HG03520 (cell line): ENCODE results near the gene GPRIN1.

Experiments used
- ATAC-seq: cut with Tn5 transposase; IDR thresholded peaks from one replicate; pipeline ENCODE4 v1.9.1; 2021; ENCODE audit warnings: mild to moderate bottlenecking, moderate library complexity; ENCODE audit not compliant: unreplicated experiment

Gene GPRIN1

DNA sequence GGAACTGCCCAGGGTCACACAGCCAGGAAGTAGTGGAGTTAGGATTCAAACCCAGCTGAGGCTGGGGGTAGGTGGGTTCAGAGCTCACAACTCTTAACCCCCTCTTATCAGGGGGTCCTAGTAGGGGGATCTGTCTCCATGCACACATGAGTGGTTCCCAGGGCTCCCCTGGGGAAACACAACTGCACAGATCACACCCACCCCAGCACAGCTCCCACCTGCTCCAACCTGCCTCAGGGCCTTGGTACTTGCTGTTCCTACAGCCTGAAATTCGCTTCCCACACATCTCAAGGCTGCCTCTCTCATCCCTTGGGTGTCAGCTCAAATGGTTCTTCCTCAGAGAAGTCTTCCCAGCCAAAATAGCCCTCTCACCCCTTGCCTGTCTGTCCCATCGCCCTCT, 15.6 kb upstream of the GPRIN1 start:
- ATAC-seq = no peak

GRCh38 chr5:176624938-176625337, 15.0 kb upstream of the GPRIN1 start:
- no peak for ATAC-seq

GRCh38 chr5:176624142-176624541, 14.2 kb upstream of the GPRIN1 start:
- no peak for ATAC-seq

DNA sequence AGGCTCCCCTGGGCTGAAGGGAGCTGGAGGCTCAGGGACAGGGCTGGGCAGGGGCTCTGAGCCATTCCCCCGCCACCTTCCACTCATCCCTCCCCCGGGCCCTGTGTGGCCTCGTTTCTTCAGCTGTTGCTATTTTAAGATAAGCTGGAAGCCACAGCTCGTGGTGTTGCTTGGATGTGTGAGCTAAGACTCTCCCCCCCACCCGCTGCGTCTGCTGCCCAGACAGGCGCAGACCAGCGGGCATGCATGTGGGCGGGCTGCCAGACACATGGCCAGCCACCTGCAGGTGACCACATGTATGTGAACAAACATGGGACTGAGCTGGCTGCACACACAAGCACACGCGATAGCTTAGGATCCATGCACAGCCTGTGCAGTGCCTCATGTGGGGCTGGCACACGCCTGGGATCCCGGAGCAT, 11.7 kb upstream of the GPRIN1 start:
- ATAC-seq = no peak

DNA sequence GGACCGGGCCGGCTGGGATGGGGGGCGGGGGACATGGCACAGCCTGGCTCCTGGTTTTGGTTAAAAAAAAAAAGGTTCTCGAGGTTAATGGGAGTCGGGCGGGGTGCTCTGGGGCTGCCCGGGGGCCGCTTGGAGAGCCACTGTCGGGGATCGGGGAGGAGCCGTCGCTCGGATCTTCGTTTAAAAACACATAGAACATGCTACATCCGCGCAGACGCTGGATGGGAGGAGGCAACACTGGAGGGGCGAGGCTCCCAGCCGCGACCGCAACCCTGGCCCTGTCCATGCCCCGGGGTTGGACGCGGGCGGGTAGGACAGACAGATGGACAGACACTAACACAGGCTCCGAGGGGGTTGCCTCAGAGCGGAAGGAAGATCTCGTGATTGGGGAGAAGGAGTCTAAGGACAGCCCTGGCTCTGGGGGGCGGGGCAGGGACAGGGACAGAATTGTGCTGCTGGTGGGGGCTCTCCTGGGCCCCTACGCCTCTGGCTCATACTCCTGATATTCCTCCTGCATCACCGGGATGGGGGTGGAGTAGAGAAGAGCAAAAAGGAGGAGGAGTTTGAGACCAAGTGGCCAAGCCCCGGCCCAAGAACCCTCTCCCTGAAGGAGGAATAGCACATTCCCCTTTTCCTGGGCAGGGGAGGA, 10.5 kb upstream of the GPRIN1 start:
- no peak for ATAC-seq

DNA sequence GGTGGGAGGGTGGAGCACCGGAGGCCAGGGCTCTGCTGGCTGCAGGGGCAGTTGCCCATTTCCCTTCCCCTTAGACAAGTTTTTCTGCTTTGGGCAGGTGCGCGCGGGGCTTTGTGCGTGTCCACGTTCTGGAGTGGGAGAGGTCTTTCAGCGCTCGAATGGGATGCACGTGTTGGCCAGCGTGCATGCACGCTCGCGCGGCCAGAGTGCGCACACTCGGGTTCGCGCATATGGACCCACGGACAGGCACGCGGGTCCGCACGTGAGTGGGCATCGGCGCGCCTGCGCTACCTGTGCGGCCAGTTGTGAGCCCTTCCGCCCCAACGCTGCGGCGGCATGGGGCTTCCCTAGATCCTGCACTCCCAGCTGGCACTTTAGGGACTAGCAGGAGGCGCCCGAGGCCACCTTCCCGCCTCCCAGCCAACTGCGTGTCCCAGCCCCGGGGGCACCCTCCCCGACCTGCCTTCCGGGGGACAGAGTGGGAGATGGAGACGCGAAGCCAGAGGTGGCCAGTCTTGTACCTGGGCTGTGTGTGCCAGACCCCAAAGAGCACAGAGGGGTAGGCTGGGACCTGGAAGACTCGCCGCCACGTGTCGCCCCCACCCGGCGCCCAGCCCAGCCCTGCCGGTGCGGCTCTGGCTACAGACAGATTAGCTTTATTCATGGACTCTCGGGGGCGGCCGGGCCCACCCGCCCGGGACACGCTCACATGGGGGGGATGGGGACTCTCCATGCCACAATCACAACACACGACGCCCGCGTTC, 9.8 kb upstream of the GPRIN1 start:
- ATAC-seq = no peak

DNA sequence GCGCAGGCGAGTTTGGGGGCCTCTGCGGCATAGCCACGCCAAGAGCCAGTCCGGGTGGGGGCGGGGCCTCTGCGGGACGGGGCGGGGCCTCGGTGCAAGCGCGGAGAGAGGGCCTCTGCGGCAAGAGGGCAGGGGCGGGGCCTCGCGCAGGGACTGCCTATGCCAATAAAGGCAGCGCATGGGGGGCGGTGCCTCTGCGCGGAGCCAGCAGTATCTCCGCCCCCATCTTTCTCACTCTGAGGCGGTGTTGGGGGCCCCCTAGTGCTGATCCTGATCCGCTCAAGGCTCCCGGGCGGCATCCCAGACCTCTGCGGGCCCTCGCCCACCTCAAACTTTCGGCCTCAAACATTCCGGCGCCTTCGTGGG, 9.2 kb upstream of the GPRIN1 start:
- no peak for ATAC-seq

GRCh38 chr5:176618783-176619182, 8.8 kb upstream of the GPRIN1 start:
- ATAC-seq = no peak

DNA sequence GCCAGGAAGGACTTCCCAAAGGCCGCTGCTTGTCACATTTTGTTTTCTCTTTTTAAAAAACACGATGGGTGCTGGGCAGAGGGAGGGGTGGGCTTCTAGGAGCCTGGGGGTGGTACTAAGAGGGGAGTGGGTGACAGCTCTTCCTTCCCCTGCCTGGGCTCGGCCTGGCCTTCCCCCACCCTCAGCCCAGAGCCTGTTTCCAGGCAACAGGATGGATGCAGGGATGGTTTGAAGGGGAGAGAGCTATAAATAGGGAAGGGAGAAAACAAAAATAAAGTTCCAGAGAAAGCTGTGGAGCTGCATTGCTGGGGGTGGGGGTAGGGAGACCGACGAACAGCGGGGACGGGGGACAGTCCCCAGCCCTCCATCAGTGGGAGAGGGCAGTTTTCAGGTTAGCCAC, 6.6 kb upstream of the GPRIN1 start:
- ATAC-seq = no peak

GRCh38 chr5:176614805-176615478, 5.0 kb upstream of the GPRIN1 start:
- no peak for ATAC-seq

DNA sequence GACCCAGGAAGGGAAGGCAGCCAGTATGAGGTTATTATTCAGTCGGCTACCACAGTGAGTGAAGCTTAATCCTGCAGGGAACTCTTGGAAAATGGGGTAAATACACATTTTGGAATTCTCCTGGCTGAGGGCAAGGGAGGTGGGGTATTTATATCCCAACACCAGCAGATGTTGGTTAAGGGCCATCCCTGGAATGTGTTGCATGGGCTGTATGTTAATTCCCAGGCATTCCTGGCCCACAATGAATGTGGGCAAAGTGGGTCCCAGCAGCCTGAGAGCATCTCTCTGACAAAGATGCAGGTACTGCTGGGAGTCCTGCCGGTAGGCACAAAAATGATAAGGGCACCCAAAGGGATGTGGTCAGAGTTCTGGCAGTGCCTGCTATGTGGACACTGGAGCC, 2.9 kb upstream of the GPRIN1 start:
- ATAC-seq = no peak

- no peak for ATAC-seq
Measured at GRCh38 chr5:176612008-176612407, 2.1 kb upstream of the GPRIN1 start.

DNA sequence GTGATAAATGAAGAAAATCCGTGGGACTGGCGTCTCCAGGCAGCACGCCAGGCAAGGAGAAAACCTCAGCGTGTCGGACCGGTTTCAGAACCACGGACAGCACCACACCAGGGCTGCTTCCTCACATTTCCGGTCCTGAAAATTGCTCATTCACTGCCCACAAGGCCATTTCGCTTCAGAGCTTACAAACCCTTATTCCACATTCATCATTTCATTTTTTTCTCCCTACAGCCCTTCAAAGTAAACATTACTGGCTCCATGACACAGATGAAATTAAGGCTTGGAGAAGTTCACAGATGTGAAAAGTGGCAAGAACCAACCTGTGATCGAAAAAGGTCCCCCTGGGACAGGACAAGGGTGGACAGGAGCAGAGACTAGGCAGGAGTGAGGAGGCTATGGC, 1.5 kb upstream of the GPRIN1 start:
- no peak for ATAC-seq

DNA sequence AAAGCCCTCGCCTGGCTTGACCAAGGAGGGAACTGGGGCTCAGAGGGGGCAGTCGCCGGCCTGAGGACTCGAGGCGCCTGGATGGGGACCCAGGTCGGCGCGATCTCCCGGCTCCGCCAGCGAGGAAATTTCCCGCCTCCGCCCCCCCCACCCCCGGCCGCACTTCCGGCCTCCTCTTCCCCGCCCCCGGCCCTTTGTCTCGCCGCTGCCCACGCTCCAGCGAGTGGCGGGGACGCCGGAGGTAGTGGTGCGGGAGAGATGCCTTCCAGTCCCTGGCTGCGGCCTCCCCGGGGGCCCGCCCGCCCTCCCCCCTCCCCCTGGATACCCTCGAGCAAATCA, 448 bp upstream of the GPRIN1 start:
- no peak for ATAC-seq

DNA sequence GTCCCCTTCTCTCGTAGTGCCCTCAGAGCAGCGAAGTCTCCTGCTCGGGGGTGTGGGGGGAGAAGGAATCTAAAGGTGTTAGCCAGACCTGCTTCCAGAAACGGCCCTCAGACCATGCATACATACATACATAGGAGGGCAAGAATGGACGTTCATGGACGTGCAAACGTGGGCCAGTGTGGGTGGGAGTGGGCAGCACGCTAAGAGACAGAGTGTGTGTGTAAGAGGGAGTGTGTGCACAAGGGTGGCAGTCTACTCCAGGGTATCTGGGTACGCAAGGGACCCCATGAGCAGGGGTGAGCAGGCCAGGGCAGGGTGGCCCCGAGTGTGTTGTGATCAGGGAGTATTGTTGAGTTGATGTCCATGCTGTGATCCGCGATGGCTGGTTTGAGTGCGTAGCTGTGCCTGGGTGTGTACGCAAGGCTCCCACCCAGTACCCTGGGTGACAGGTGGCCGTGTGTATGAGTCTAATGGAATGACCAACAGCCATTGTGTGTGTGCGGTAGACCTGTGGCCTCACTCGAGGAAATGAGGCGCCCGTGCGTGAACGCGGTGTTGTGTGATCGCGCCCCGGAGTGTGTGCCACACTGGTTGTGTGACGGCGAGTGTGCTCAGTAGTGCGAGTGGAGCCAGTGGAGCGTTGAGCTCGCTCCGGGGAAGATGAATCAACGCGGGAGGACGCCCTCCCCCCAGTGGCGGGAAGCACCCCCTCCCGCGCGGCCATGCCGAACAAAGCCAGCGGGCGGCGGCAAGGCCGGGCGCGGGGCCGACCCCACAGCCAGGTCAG, 826 bp downstream of the GPRIN1 start:
- ATAC-seq = peak; percentile 26

GRCh38 chr5:176608142-176608705, 1.7 kb downstream of the GPRIN1 start:
- no peak for ATAC-seq

- ATAC-seq = no peak
Measured at GRCh38 chr5:176606875-176607274, 3.1 kb downstream of the GPRIN1 start.

DNA sequence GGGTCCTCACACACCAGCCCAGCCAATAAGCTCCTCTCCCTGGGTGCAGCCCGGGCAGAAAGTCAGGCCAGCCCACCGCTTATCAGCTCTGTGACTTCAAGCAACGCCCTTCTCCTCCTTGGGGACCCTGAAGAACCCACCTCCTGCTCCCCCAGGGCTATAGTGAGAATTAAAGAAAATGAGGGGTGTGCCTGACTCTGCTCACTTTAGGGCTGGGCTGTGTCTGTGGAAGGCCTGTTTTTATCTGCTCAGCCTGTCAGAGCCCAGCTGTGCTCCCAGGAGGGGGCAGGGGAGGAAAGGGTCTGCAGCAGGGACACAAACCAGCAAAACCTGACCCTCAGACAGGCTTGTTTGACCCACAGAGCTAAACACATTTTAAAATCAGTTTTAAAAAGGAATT, 3.9 kb downstream of the GPRIN1 start:
- no peak for ATAC-seq

- ATAC-seq = no peak
Measured at GRCh38 chr5:176603091-176603490, 6.9 kb downstream of the GPRIN1 start.

DNA sequence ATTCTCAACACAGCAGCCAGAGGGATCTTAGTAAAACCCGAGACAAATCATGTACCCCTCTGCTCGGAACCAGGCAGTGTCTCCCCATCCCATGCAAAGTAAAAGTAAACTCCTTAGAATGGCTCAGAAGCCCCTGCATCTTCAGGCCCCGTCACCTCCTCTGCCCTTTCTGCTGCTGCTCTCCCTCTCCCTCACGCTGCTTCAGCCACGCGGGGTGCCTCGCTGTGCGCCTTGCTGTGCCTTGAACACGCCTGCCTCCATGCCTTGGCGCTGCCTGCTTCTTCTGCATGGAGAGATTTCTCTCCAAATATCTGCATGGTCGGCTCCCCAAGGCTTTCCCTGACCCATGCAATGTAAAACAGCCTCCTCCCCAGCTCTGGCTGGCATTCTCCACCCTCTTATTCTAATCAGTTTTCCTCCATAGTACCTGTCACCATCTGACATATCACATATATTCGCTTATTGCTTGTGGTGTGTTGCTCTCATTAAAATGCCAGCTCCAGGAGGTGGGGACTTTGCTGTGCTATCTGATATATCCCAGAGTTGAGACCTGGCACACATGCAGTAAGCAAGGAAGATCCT, 8.0 kb downstream of the GPRIN1 start:
- ATAC-seq = no peak
